A673 (cell line): ENCODE measurements around the gene C19orf85. TPM values are rescaled to one million over a fixed set of nuclear protein-coding genes. Genes with fewer than 3 reads are reported as not detected.

Source experiments
- BruUV-seq: library from RNA; stranded (reverse); fragments of 400-500 nt; replicated peaks from 2 replicates; lab custom pipeline; 2021; lab: Mats Ljungman, UMichigan
- CTCF ChIA-PET: fragments of 300-600 bp; sonication (Branson Sonifier 250); formaldehyde crosslinking; loops from one replicate; lab custom pipeline; 2022; ENCODE audit warnings: antibody characterized with exemption; lab: Charles Lee
- POLR2A ChIA-PET: fragments of 300-600 bp; sonication (Branson Sonifier 250); formaldehyde crosslinking; loops from one replicate; lab custom pipeline; 2022; ENCODE audit warnings: antibody characterized with exemption; ENCODE audit not compliant: low non-redundant PET; lab: Charles Lee
- DNase-seq: peaks from one replicate; pipeline ENCODE4 v3.0.0-alpha.2; 2015; ENCODE audit warnings: low spot score
- H3K27ac ChIP-seq: fragments of 200-600 bp; sonication (generic); 2 replicates; pipeline ENCODE4 v1.5.1; 2016; ENCODE audit warnings: mixed run types, low read depth, mild to moderate bottlenecking, mixed read lengths, antibody characterized with exemption, low read length; ENCODE audit not compliant: poor library complexity, severe bottlenecking
- H3K27me3 ChIP-seq: fragments of 200-600 bp; sonication (generic); replicated peaks from 2 replicates; pipeline ENCODE4 v1.6.1; 2017; ENCODE audit warnings: mixed run types, low read depth, mild to moderate bottlenecking, mixed read lengths, antibody characterized with exemption, low read length; ENCODE audit not compliant: insufficient read depth, poor library complexity
- H3K36me3 ChIP-seq: fragments of 200-600 bp; sonication (generic); 2 replicates; pipeline ENCODE4 v1.6.1; 2016; ENCODE audit warnings: mixed run types, mild to moderate bottlenecking, mixed read lengths, antibody characterized with exemption, low read length; ENCODE audit not compliant: insufficient read depth, poor library complexity, severe bottlenecking
- H3K4me1 ChIP-seq: fragments of 200-600 bp; sonication (generic); 2 replicates; pipeline ENCODE4 v1.6.1; 2017; ENCODE audit warnings: mixed run types, mild to moderate bottlenecking, mixed read lengths, antibody characterized with exemption, low read length; ENCODE audit not compliant: insufficient read depth, poor library complexity, severe bottlenecking
- H3K4me3 ChIP-seq: fragments of 200-600 bp; sonication (generic); 2 replicates; pipeline ENCODE4 v1.5.1; 2016; ENCODE audit warnings: low read depth, mixed run types, mild to moderate bottlenecking, mixed read lengths, low read length; ENCODE audit not compliant: poor library complexity, severe bottlenecking
- H3K9me3 ChIP-seq: fragments of 200-600 bp; sonication (generic); 2 replicates; pipeline ENCODE4 v1.6.1; 2016; ENCODE audit warnings: mixed run types, low read depth, mild to moderate bottlenecking, mixed read lengths, antibody characterized with exemption, low read length; ENCODE audit not compliant: poor library complexity, severe bottlenecking
- EZH2 ChIP-seq: fragments of 200-600 bp; sonication (generic); IDR thresholded peaks from 2 replicates; pipeline ENCODE4 v1.6.1; 2017; ENCODE audit warnings: borderline replicate concordance, low read depth, mild to moderate bottlenecking, mixed read lengths, antibody characterized with exemption, low read length; ENCODE audit not compliant: poor library complexity, severe bottlenecking
- intact Hi-C: fragments of 100-400 bp; cut with micrococcal nuclease; formaldehyde crosslinking; loops from one replicate; pipeline ENCODE4 v1.10.0; 2022; ENCODE audit not compliant: unreplicated experiment
- total RNA-seq: library from RNA; stranded (reverse); gene quantifications from 2 replicates; pipeline ENCODE4 v1.2.3, GENCODE V29; 2021
- TF ChIP-seq, protein P1 (sequence below): fragments of 300-800, 200-600 bp; sonication (generic); conservative IDR thresholded peaks from 2 replicates; pipeline ENCODE4 v1.5.1; 2017; ENCODE audit warnings: low read depth, mild to moderate bottlenecking, antibody characterized with exemption, low read length, moderate library complexity, mixed read lengths

The C19orf85 gene
- total RNA-seq, 1 experiment from 2014 or later: not detected

DNA sequence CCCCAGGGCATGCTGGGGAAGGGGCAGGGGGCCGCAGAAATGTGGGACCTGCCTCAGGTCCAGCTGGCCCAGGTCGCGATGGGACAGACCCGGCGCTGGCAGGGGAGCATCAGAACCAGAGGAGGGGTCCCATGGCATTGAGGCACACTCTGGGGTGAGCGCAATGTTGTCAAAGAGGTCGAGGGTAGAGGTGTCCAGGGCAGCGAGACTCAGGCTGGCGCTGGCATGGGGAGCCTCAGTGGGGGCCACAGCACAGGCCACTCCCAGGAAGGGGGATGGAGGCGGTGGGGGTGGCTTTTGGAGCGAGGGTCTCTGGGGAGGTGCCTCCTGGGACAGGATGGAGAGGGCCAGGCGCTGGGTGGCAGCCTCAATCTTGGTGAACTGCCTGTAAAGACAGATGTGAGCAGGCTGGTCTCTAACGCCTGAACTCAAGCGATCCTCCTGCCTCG is 944 bp downstream of the C19orf85 start:
- no TSS peak for BruUV-seq
- POLR2A ChIA-PET: no interaction called here

GRCh38 chr19:55462722-55463121 is 1.8 kb downstream of the C19orf85 start:
- no TSS peak for BruUV-seq
- H3K27ac ChIP-seq: no peak overlapping the region
- TF ChIP-seq, protein P1, sequence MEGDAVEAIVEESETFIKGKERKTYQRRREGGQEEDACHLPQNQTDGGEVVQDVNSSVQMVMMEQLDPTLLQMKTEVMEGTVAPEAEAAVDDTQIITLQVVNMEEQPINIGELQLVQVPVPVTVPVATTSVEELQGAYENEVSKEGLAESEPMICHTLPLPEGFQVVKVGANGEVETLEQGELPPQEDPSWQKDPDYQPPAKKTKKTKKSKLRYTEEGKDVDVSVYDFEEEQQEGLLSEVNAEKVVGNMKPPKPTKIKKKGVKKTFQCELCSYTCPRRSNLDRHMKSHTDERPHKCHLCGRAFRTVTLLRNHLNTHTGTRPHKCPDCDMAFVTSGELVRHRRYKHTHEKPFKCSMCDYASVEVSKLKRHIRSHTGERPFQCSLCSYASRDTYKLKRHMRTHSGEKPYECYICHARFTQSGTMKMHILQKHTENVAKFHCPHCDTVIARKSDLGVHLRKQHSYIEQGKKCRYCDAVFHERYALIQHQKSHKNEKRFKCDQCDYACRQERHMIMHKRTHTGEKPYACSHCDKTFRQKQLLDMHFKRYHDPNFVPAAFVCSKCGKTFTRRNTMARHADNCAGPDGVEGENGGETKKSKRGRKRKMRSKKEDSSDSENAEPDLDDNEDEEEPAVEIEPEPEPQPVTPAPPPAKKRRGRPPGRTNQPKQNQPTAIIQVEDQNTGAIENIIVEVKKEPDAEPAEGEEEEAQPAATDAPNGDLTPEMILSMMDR: no peak
- no peak for TF ChIP-seq EZH2
- H3K9me3 ChIP-seq: no peaks in the 10 kb centered on the region
- peaks cover 38% of the 10 kb centered on the region for H3K4me1 ChIP-seq
- H3K4me3 ChIP-seq: no peak overlapping the region
- ChIA-PET POLR2A (no interaction called here), CTCF (no interaction called here)
- DNase-seq: no peak
- H3K27me3 ChIP-seq: no peaks in the 10 kb centered on the region
- H3K36me3 ChIP-seq: no peaks in the 10 kb centered on the region
- intact Hi-C loops: loop anchor here (5.0 kb wide), 1 partner anchor 145 kb away; the partner anchor contains the start of gene ZNF865

More for the DNA sequence above, 944 bp downstream of the C19orf85 start:
- CTCF ChIA-PET: no interaction called here
- H3K4me1 ChIP-seq: peaks cover 31% of the 10 kb centered on the region
- H3K9me3 ChIP-seq: no peaks in the 10 kb centered on the region
- intact Hi-C loops: loop anchor here (5.0 kb wide), 1 partner anchor 144 kb away; the partner anchor contains the start of gene ZNF865
- no peak for DNase-seq
- no peaks in the 10 kb centered on the region for H3K36me3 ChIP-seq
- H3K27ac ChIP-seq: no peak overlapping the region
- no peak for TF ChIP-seq EZH2
- TF ChIP-seq, protein P1: no peak
- no peak overlapping the region for H3K4me3 ChIP-seq
- H3K27me3 ChIP-seq: no peaks in the 10 kb centered on the region

DNA sequence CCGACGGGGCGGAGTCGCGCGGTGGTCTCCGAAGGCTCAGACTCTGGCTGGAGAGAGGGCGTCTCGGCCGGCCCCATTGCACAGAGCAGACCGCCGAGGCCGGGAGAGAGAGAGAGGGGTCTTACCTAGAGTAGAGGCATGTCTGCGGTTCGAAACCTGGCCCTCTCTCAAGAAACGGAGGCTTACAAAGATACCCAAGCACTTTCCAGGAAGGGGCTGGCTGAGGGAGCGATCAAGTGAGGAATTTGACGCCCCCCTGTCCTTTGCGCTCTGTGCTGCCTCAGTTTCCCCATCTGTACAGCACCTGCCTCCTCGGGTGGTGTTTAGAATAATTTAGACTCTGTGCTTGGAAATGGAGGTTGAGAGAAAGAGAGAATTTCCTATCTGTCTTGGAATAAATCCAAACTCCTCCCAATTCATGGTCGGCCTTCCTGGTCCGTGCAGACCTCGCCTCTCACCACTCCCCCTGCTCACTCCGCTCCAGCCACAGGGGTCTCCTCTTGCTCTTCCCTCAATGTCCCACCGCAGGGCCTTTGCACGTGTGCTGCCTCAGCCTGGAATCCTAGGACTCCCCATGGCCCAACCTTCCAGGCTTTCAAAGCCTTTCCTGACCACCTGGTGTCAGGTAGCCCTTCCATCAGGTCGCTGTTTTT is 2.5 kb downstream of the C19orf85 start:
- TF ChIP-seq, protein P1: no peak
- TF ChIP-seq EZH2: no peak
- Histone ChIP-seq H3K4me3 (peak overlapping the region; percentile 78), H3K27ac (peak overlapping the region; percentile 42), H3K9me3 (no peaks in the 10 kb centered on the region), H3K4me1 (peaks cover 38% of the 10 kb centered on the region), H3K27me3 (no peaks in the 10 kb centered on the region), H3K36me3 (no peaks in the 10 kb centered on the region)
- ChIA-PET CTCF (interaction anchor here (0.5 to 1.1 kb wide), 4 partner anchors 42 to 261 kb away, joined by 3 to 4 read pairs (median 3); no protein-coding TSS in a partner anchor), POLR2A (no interaction called here)
- DNase-seq: peak; percentile 51
- intact Hi-C loops: loop anchor here (5.0 kb wide), 1 partner anchor 145 kb away; the partner anchor contains the start of gene ZNF865
- BruUV-seq: no TSS peak
